SK-N-SH treated with all-trans-retinoic acid at 6 μM for 48 hours (cell line): ENCODE measurements around the gene OAF.

ENCODE experiments used
- ARNTL ChIP-seq: fragments of 450-650 bp; formaldehyde crosslinking; IDR thresholded peaks from 2 replicates; pipeline ENCODE4 v1.5.0; 2020; ENCODE audit warnings: low read depth, mild to moderate bottlenecking, moderate library complexity, borderline replicate concordance
- PATZ1 ChIP-seq: fragments of 250-450 bp; sonication (Bioruptor Pico); IDR thresholded peaks from 2 replicates; pipeline ENCODE4 v1.8.0; 2020; ENCODE audit warnings: mild to moderate bottlenecking, moderate library complexity, borderline replicate concordance
- TCF4 ChIP-seq: fragments of 250-450 bp; sonication (Bioruptor Pico); IDR thresholded peaks from 2 replicates; pipeline ENCODE4 v1.8.0; 2021; ENCODE audit warnings: mild to moderate bottlenecking, moderate library complexity, borderline replicate concordance
- ZFP3 ChIP-seq: fragments of 250-450 bp; sonication (Bioruptor Pico); IDR thresholded peaks from 2 replicates; pipeline ENCODE4 v1.5.0; 2020; ENCODE audit warnings: mild to moderate bottlenecking, moderate library complexity

DNA sequence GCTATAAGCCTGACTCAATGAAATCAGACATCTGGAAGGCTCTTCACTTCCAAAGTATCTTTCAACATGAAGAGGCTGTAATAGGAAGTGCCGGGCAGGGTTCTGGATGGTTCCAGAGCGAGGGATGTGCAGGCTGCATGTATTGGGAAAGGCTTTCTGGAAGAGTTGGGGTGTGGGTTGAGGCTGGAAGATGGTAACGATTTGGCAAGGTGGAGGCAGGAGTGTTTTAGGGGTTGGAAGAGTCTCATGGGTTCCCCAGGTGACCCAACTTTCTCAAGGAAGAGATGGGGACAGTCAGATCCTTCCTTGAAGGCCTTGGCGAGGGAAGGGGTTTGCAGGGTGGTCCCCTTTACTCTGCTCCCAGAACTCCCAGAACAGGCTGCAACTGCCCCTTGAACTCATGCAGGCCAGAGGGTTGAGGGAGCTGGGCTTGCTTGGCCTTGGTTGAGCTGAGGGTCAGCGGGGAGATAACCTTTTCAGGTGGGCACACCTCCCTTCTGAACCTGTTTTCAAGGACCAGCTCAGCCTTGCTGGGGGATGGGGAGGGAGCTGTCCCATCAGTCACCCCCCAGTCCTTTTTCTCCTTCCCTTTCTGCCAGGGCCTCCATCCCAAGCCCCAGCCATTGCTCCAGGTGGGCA lies 19.7 kb downstream of the OAF start:
- TF ChIP-seq TCF4 (CRISPR knock-in tag) (no peak), PATZ1 (CRISPR knock-in tag) (no peak), ZFP3 (no peak), ARNTL (CRISPR knock-in tag) (no peak)
